Measurements from ENCODE around the gene RUNX1.

RUNX1 gene

DNA sequence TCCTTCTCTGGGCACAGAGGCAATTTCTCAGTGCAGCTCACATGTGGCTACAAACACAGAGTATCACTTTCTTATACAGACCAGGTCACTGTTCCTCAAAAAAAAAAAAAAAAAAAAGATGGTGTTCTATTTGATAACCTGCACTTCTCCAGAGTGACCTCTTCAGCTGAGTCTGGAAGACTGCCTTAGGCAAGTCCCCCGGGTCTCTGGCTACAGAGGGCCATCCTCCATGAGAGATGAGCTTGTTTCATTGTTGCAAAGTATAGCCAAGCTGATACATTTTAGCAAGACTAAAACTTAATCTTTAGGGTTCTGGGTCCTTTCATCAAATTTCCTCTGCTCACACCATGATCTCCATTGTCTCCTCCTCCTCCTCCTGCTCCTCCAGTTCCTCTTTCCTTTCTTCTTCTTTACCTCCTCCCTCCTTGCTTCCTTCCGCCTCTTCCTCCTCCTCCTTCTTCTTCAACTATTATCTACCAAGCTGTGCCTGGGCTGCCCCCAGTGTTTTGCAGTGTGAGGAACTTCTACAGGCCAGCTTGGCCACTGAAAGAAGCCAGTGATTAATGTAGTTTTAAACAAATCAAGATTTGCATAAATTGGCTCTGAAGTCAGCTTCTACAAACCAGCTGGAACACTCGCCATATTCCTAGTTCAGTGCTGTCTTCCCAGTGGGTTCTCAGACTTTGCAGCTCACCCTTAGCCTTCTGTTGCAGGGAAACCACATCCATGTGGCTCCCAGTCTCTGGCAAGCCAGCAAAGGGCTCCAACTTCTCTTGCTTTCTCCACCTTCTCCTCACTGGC, 139.4 kb downstream of the RUNX1 start:
- no CpG with 5 or more reads among the region's 3 CpGs for WGBS (ENCODE audit: extremely low coverage, insufficient coverage, insufficient read length)
- Histone ChIP-seq H3K9me3 (ENCODE audit: insufficient read depth, low read depth, low read length) (no peaks in the 10 kb centered on the region), H3K23ac (ENCODE audit: low read length) (no peak overlapping the region)

DNA sequence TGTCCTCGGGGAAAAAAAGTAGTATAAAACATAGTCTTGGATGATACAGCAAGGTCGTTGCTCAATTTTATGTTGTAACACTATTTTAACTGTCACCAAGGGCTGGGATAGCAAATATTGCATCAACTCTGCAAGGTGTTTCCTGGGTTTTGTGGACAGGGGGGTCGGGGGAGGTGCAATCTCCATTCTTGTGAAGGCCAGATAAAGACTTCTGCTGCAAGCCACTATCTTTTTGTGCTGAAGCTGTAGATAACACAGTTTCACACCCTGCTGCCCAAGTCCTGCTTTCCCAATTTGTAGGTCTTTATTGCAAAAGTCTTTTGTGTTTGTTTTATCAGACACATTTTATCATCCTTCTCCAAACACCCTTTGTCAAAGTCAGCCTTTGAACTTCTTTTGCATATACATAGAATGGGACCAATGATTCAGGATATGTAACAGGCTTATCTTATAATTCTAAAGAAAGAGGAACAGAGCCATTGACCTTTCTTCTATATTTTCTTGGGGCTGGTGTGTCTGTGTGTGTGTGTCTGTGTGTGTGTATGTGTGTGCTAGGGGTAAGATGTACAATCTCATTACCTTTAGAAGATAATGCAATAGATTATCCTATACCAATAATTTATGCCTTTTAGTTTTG, 140.6 kb downstream of the RUNX1 start:
- no peak overlapping the region for H3K4me3 ChIP-seq (ENCODE audit: low read depth, low read length)
- H3K4me1 ChIP-seq (ENCODE audit: control insufficient read depth in 1 of 2, insufficient read depth in 2 of 2, low read length in 2 of 2): no peaks in the 10 kb centered on the region
- H3K4me2 ChIP-seq (ENCODE audit: low read length): no peak overlapping the region
- no CpG with 5 or more reads among the region's 3 CpGs for WGBS (ENCODE audit: extremely low coverage, insufficient coverage, insufficient read length)
- no peak overlapping the region for H2BK5ac ChIP-seq (ENCODE audit: low read depth, low read length, poor library complexity)
- no peak overlapping the region for H3K4ac ChIP-seq (ENCODE audit: low read depth, low read length)
- H2BK12ac ChIP-seq (ENCODE audit: low read length): no peak overlapping the region
- no peak overlapping the region for H2BK120ac ChIP-seq (ENCODE audit: insufficient read depth, low read length, poor library complexity)
- DNase-seq: peak; percentile 61 to 67
- H3K14ac ChIP-seq (ENCODE audit: low read length): no peak overlapping the region
- H2AK5ac ChIP-seq (ENCODE audit: low read length): no peak overlapping the region
- H4K8ac ChIP-seq (ENCODE audit: low read depth, low read length): no peak overlapping the region
- H4K12ac ChIP-seq (ENCODE audit: low read depth, low read length): no peak overlapping the region
- H3K9ac ChIP-seq (ENCODE audit: low read length): no peak overlapping the region
- H3K27me3 ChIP-seq (ENCODE audit: insufficient read depth, low read length): no peaks in the 10 kb centered on the region
- no peak overlapping the region for H3K18ac ChIP-seq (ENCODE audit: low read length)
- no peaks in the 10 kb centered on the region for H3K79me2 ChIP-seq (ENCODE audit: control insufficient read depth, insufficient read depth, low read length, poor library complexity)
- no peak overlapping the region for H2AFZ ChIP-seq (ENCODE audit: insufficient read depth, low read length, poor library complexity)
- no peak overlapping the region for H3K23ac ChIP-seq (ENCODE audit: low read length)
- H3K9me3 ChIP-seq (ENCODE audit: insufficient read depth, low read depth, low read length): no peaks in the 10 kb centered on the region
- H3K36me3 ChIP-seq (ENCODE audit: control insufficient read depth in 1 of 2, insufficient read depth in 2 of 2, low read length in 2 of 2): no peaks in the 10 kb centered on the region
- no peak overlapping the region for H4K91ac ChIP-seq (ENCODE audit: low read depth, low read length)
- H3K79me1 ChIP-seq (ENCODE audit: low read length): peaks cover 1% of the 10 kb centered on the region
- H3K27ac ChIP-seq (ENCODE audit: low read depth, low read length): no peak overlapping the region

More for the DNA sequence above, 139.4 kb downstream of the RUNX1 start:
- Histone ChIP-seq H4K91ac (ENCODE audit: low read depth, low read length) (no peak overlapping the region), H3K9ac (ENCODE audit: low read length) (no peak overlapping the region), H3K4me3 (ENCODE audit: low read depth, low read length) (no peak overlapping the region), H3K4me1 (ENCODE audit: control insufficient read depth in 1 of 2, insufficient read depth in 2 of 2, low read length in 2 of 2) (peaks cover 0 to 2% of the 10 kb centered on the region in 2 experiments), H2BK120ac (ENCODE audit: insufficient read depth, low read length, poor library complexity) (no peak overlapping the region), H3K18ac (ENCODE audit: low read length) (no peak overlapping the region), H2BK12ac (ENCODE audit: low read length) (no peak overlapping the region), H4K12ac (ENCODE audit: low read depth, low read length) (no peak overlapping the region), H3K27me3 (ENCODE audit: insufficient read depth, low read length) (no peaks in the 10 kb centered on the region), H3K4ac (ENCODE audit: low read depth, low read length) (no peak overlapping the region), H3K27ac (ENCODE audit: low read depth, low read length) (no peak overlapping the region), H3K36me3 (ENCODE audit: control insufficient read depth in 1 of 2, insufficient read depth in 2 of 2, low read length in 2 of 2) (no peaks in the 10 kb centered on the region), H2AK5ac (ENCODE audit: low read length) (no peak overlapping the region), H3K14ac (ENCODE audit: low read length) (no peak overlapping the region), H3K79me2 (ENCODE audit: control insufficient read depth, insufficient read depth, low read length, poor library complexity) (no peaks in the 10 kb centered on the region), H3K4me2 (ENCODE audit: low read length) (no peak overlapping the region), H3K79me1 (ENCODE audit: low read length) (peaks cover 1% of the 10 kb centered on the region), H4K8ac (ENCODE audit: low read depth, low read length) (no peak overlapping the region), H2AFZ (ENCODE audit: insufficient read depth, low read length, poor library complexity) (no peak overlapping the region), H2BK5ac (ENCODE audit: low read depth, low read length, poor library complexity) (no peak overlapping the region)
- no peak for DNase-seq

DNA sequence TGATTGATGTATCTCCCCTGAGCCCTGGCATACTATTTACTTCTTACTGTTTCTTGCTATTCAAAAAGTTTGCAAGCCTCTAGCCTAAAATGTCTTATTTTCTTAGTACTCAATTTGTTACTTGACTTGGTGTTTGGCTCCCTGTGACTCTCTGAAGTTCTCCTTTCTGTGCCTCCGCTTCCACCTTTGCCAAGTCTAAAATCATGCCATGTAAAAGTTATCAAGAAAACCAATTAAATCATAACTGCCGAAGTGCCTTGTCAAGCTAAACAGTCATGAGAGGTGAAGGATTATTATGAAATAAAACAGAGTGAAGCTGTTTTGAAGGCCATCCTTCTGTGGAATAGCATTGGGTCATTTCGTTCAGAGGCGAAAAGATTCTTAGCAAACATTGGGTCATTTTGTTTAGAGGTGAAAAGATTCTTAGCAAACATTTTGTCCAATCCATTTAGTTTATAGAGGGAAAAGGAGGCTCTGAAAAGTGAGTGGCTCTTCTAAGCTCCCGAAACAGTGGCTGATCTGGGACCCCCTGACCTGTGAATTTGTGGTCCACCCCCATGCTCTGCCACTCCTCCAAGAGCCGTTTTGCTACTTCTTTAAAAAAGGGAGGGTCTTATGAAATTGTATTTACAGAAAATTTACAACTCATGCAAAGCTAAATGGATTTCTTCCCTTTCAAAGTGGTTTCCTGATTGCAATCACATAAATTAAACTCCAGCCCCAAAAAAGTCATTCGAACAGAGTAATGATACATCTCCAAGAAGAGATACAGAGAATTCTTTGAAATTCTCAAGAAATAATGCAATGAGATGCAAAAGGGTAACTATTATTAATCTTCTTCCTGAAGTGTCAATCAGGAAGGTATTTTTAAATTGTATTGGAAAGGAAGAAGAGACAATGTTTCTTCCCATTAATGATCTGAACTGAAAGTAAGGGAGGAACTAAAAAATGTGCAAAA, 141.4 kb downstream of the RUNX1 start:
- no peak overlapping the region for H3K23ac ChIP-seq (ENCODE audit: low read length)
- no peak overlapping the region for H3K9ac ChIP-seq (ENCODE audit: low read length)
- no peaks in the 10 kb centered on the region for H3K4me1 ChIP-seq (ENCODE audit: control insufficient read depth in 1 of 2, insufficient read depth in 2 of 2, low read length in 2 of 2)
- no CpG with 5 or more reads among the region's 7 CpGs for WGBS (ENCODE audit: extremely low coverage, insufficient coverage, insufficient read length)
- H4K8ac ChIP-seq (ENCODE audit: low read depth, low read length): no peak overlapping the region
- peaks cover 1% of the 10 kb centered on the region for H3K79me1 ChIP-seq (ENCODE audit: low read length)
- H3K27ac ChIP-seq (ENCODE audit: low read depth, low read length): no peak overlapping the region
- H3K4me3 ChIP-seq (ENCODE audit: low read depth, low read length): no peak overlapping the region
- H2AFZ ChIP-seq (ENCODE audit: insufficient read depth, low read length, poor library complexity): no peak overlapping the region
- H4K12ac ChIP-seq (ENCODE audit: low read depth, low read length): no peak overlapping the region
- no peak overlapping the region for H2BK120ac ChIP-seq (ENCODE audit: insufficient read depth, low read length, poor library complexity)
- H3K14ac ChIP-seq (ENCODE audit: low read length): no peak overlapping the region
- no peak for DNase-seq
- H3K36me3 ChIP-seq (ENCODE audit: control insufficient read depth in 1 of 2, insufficient read depth in 2 of 2, low read length in 2 of 2): no peaks in the 10 kb centered on the region
- no peaks in the 10 kb centered on the region for H3K9me3 ChIP-seq (ENCODE audit: insufficient read depth, low read depth, low read length)
- H3K4me2 ChIP-seq (ENCODE audit: low read length): no peak overlapping the region
- no peak overlapping the region for H2AK5ac ChIP-seq (ENCODE audit: low read length)
- no peak overlapping the region for H3K18ac ChIP-seq (ENCODE audit: low read length)
- no peaks in the 10 kb centered on the region for H3K79me2 ChIP-seq (ENCODE audit: control insufficient read depth, insufficient read depth, low read length, poor library complexity)
- no peak overlapping the region for H4K91ac ChIP-seq (ENCODE audit: low read depth, low read length)
- no peaks in the 10 kb centered on the region for H3K27me3 ChIP-seq (ENCODE audit: insufficient read depth, low read length)
- H3K4ac ChIP-seq (ENCODE audit: low read depth, low read length): no peak overlapping the region
- no peak overlapping the region for H2BK12ac ChIP-seq (ENCODE audit: low read length)
- H2BK5ac ChIP-seq (ENCODE audit: low read depth, low read length, poor library complexity): no peak overlapping the region

DNA sequence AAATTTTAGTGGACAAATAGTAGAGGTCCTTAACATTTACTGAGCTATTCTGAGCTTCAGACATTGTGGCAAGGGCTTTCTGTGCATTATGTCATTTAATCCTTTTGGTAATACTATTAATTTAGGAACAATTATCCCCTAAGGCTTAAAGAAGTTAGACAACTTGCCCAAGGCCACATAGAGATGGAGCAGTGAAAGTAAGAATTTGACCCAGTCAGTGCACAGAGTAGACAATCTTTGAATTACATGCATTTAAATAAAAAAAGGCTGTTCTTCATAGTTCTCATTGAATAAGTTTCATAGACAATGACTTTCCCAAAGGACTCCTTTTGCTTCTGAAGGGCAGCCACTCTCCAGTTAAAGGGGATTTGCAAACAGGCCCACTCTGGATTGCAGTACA, 142.7 kb downstream of the RUNX1 start:
- Histone ChIP-seq H3K14ac (ENCODE audit: low read length) (no peak overlapping the region), H3K18ac (ENCODE audit: low read length) (no peak overlapping the region), H3K4ac (ENCODE audit: low read depth, low read length) (no peak overlapping the region)

More for the DNA sequence above, 142.7 kb downstream of the RUNX1 start:
- H3K4me1 ChIP-seq (ENCODE audit: control insufficient read depth in 1 of 2, insufficient read depth in 2 of 2, low read length in 2 of 2): no peaks in the 10 kb centered on the region
- H3K4me3 ChIP-seq (ENCODE audit: low read depth, low read length): no peak overlapping the region
- no peaks in the 10 kb centered on the region for H3K9me3 ChIP-seq (ENCODE audit: insufficient read depth, low read depth, low read length)
- no peak overlapping the region for H2BK120ac ChIP-seq (ENCODE audit: insufficient read depth, low read length, poor library complexity)
- H2BK5ac ChIP-seq (ENCODE audit: low read depth, low read length, poor library complexity): no peak overlapping the region
- no peak for DNase-seq
- no peak overlapping the region for H3K23ac ChIP-seq (ENCODE audit: low read length)
- H3K36me3 ChIP-seq (ENCODE audit: control insufficient read depth in 1 of 2, insufficient read depth in 2 of 2, low read length in 2 of 2): no peaks in the 10 kb centered on the region
- H3K79me2 ChIP-seq (ENCODE audit: control insufficient read depth, insufficient read depth, low read length, poor library complexity): no peaks in the 10 kb centered on the region
- no peak overlapping the region for H2AFZ ChIP-seq (ENCODE audit: insufficient read depth, low read length, poor library complexity)
- H2BK12ac ChIP-seq (ENCODE audit: low read length): no peak overlapping the region
- no peak overlapping the region for H3K4me2 ChIP-seq (ENCODE audit: low read length)
- no peak overlapping the region for H4K12ac ChIP-seq (ENCODE audit: low read depth, low read length)
- H4K8ac ChIP-seq (ENCODE audit: low read depth, low read length): no peak overlapping the region
- H4K91ac ChIP-seq (ENCODE audit: low read depth, low read length): no peak overlapping the region
- no peak overlapping the region for H3K9ac ChIP-seq (ENCODE audit: low read length)
- H3K79me1 ChIP-seq (ENCODE audit: low read length): peaks cover 1% of the 10 kb centered on the region
- H3K27ac ChIP-seq (ENCODE audit: low read depth, low read length): no peak overlapping the region
- H3K27me3 ChIP-seq (ENCODE audit: insufficient read depth, low read length): no peaks in the 10 kb centered on the region
- no peak overlapping the region for H2AK5ac ChIP-seq (ENCODE audit: low read length)
